Breast epithelium (tissue), 3 donors: Measurements from ENCODE around the gene HRH3.

ENCODE experiments used
- CTCF ChIP-seq, 3 donors: fragments of 450-650 bp; IDR thresholded peaks; one replicate each; pipeline ENCODE4 v1.5.1; 2016 to 2017; ENCODE audit warnings: antibody characterized with exemption in 3 of 3, mild to moderate bottlenecking in 3 of 3, moderate library complexity in 3 of 3
- POLR2AphosphoS5 ChIP-seq, 3 donors: sonication (generic); formaldehyde crosslinking; IDR thresholded peaks; one replicate each; pipeline ENCODE4 v1.6.1; 2017; ENCODE audit warnings: antibody characterized with exemption in 3 of 3

DNA sequence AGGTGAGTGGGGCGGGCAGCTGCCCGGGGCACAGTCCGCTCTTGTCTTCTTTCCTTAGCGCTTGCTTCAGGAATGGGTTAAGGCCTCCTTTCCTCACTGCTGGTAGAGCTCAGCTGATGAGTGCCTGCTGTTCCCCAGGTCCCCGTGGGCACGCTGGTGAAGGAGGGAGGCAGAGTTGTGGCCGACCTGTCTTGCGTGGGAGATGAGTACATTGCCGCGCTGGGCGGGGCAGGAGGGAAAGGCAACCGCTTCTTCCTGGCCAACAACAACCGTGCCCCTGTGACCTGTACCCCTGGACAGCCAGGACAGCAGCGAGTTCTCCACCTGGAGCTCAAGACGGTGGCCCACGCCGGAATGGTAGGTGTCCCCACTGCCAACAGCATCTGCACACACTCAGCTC, 21.6 kb downstream of the HRH3 start:
- TF ChIP-seq POLR2AphosphoS5 (IDR thresholded peaks at IDR 0.05): no peak
- TF ChIP-seq CTCF (IDR thresholded peaks at IDR 0.05): no peak
